ENCODE data around the gene TLK1.

- no peak for TF ChIP-seq CTCF (IDR thresholded peaks at IDR 0.05)
- TF ChIP-seq POLR2A (IDR thresholded peaks at IDR 0.05), result no peak
Observed at GRCh38 chr2:170943596-170943995, 217.1 kb downstream of the TLK1 start.
